CD4-positive, alpha-beta T cell (primary cell): ENCODE measurements around the gene SLC5A9. TPM values are rescaled to one million over a fixed set of nuclear protein-coding genes. Genes with fewer than 3 reads are reported as not detected.

Source experiments
- ATAC-seq: fragments of 200-7000 bp; cut with Tn5 transposase; one replicate; pipeline ENCODE4 v1.10.0; 2022; ENCODE audit warnings: mild to moderate bottlenecking; ENCODE audit not compliant: poor library complexity
- CTCF ChIA-PET: fragments of 350-600 bp; sonication (Branson Sonifier 250); formaldehyde crosslinking; loops from one replicate; lab custom pipeline; 2021; ENCODE audit warnings: antibody characterized with exemption, inconsistent platforms; lab: Charles Lee
- POLR2A ChIA-PET: fragments of 350-600 bp; sonication (Branson Sonifier 250); formaldehyde crosslinking; loops from one replicate; lab custom pipeline; 2021; ENCODE audit warnings: antibody characterized with exemption, inconsistent platforms; lab: Charles Lee
- DNase-seq, 14 experiments: peaks; one replicate each; pipeline ENCODE4 v3.0.0-alpha.2; 2013 to 2020; ENCODE audit warnings: mixed read lengths in 2 of 14
- H3K27ac ChIP-seq, 2 donors: one replicate each; pipeline versions ENCODE4 v1.5.1 to v1.7.0; 2013; ENCODE audit warnings: low read length in 2 of 2, low read depth in 1 of 2, mild to moderate bottlenecking in 1 of 2
- H3K27me3 ChIP-seq, 2 experiments: 1 replicate in 1 of 2; 2 replicates in 1 of 2; pipeline versions ENCODE4 v1.6.1 to v1.7.0; 2013; ENCODE audit warnings: low read length in 2 of 2, control low read depth in 1 of 2, mild to moderate bottlenecking in 1 of 2, moderate library complexity in 1 of 2; ENCODE audit not compliant: insufficient read depth in 2 of 2, control insufficient read depth in 1 of 2
- H3K36me3 ChIP-seq: one replicate; pipeline ENCODE4 v1.6.1; 2013; ENCODE audit warnings: low read length, control low read depth; ENCODE audit not compliant: insufficient read depth
- H3K4me1 ChIP-seq: one replicate; pipeline ENCODE4 v1.6.1; 2013; ENCODE audit warnings: low read length, control low read depth; ENCODE audit not compliant: insufficient read depth
- H3K4me3 ChIP-seq: one replicate; pipeline ENCODE4 v1.5.1; 2013; ENCODE audit warnings: mild to moderate bottlenecking, low read length, moderate library complexity
- H3K9me3 ChIP-seq, 2 experiments: 1 replicate in 1 of 2; 2 replicates in 1 of 2; pipeline versions ENCODE4 v1.6.1 to v1.7.0; 2013; ENCODE audit warnings: low read length in 2 of 2, mild to moderate bottlenecking in 2 of 2, control low read depth in 1 of 2, moderate library complexity in 1 of 2; ENCODE audit not compliant: control insufficient read depth in 1 of 2, insufficient read depth in 1 of 2
- H3K27ac Mint-ChIP-seq: one replicate; pipeline ENCODE4 v1.8.0; 2020; ENCODE audit warnings: mixed read lengths
- H3K27me3 Mint-ChIP-seq: one replicate; pipeline ENCODE4 v1.8.0; 2021; ENCODE audit warnings: mixed read lengths
- H3K36me3 Mint-ChIP-seq: one replicate; pipeline ENCODE4 v1.8.0; 2021; ENCODE audit warnings: low read depth, mixed read lengths
- H3K4me1 Mint-ChIP-seq: one replicate; pipeline ENCODE4 v1.8.0; 2021; ENCODE audit warnings: low read depth, mixed read lengths
- H3K4me3 Mint-ChIP-seq: one replicate; pipeline ENCODE4 v1.8.0; 2020; ENCODE audit warnings: mild to moderate bottlenecking, mixed read lengths
- H3K9me3 Mint-ChIP-seq: one replicate; pipeline ENCODE4 v1.8.0; 2020; ENCODE audit warnings: mixed read lengths
- CTCF ChIP-seq: fragments of 200-600 bp; IDR thresholded peaks from one replicate; pipeline ENCODE4 v1.8.0; 2022; ENCODE audit warnings: antibody characterized with exemption, mild to moderate bottlenecking
- intact Hi-C, 2 experiments: fragments of 100-400 bp; cut with DNase I in 1 of 2; cut with micrococcal nuclease in 1 of 2; formaldehyde crosslinking; loops; one replicate each; pipeline versions ENCODE4 v1.15.1 to v1.9.0; 2023 to 2025; cut with DNase I, micrococcal nuclease
- total RNA-seq, 174 experiments: library from RNA in 2 of 174; stranded (reverse) in 2 of 174; gene quantifications; one replicate each; pipeline ENCODE4 v1.2.3 and lab custom pipeline; 2021 to 2026

SLC5A9 gene
- total RNA-seq, 2 experiments from 2014 or later = not detected

DNA sequence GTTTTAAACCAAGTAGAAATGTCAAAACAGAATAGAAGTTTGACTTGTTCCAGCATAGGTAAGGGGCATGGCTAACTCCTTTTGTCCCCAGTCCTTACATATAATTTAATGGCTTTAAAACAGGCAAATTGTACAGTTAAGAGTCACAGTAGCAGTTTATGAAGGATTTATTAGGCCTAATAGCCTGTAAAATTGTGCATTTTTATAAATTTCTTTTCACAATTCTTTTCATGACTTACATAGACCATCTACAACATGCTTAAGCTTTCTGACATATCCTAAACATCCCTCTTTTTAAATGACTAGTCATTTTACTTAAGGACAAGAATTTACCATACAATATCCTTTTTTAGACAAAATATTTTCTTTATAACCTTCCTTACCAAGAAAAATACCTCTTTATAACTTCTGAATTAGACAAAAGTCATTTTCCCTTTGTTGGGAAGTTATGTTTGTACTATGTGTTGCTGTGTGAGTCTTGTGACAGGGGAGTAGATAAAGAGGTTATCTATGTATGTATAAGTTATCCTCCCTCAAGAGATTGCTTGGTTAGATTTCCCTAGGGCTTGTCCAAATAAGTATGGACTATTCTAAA is 34.5 kb upstream of the SLC5A9 start:
- Mint-ChIP-seq H3K9me3 (no peaks in the 10 kb centered on the region), H3K4me1 (no peaks in the 10 kb centered on the region), H3K4me3 (no peak overlapping the region), H3K27me3 (peaks cover 19% of the 10 kb centered on the region), H3K36me3 (no peaks in the 10 kb centered on the region), H3K27ac (no peak overlapping the region)
- POLR2A ChIA-PET = no interaction called here
- ATAC-seq = no peak
- no peaks in the 10 kb centered on the region for H3K4me1 ChIP-seq
- no peak for TF ChIP-seq CTCF
- H3K36me3 ChIP-seq = no peaks in the 10 kb centered on the region
- CTCF ChIA-PET = no interaction called here
- H3K9me3 ChIP-seq = peaks cover 0 to 11% of the 10 kb centered on the region in 2 experiments
- H3K4me3 ChIP-seq = no peak overlapping the region
- peaks cover 0 to 6% of the 10 kb centered on the region in 2 experiments for H3K27me3 ChIP-seq
- no peak for DNase-seq
- H3K27ac ChIP-seq = no peak overlapping the region
- intact Hi-C loops = no loop called here

- Histone ChIP-seq H3K27ac (no peak overlapping the region), H3K4me1 (no peaks in the 10 kb centered on the region), H3K4me3 (no peak overlapping the region), H3K9me3 (peaks cover 0 to 11% of the 10 kb centered on the region in 2 experiments), H3K36me3 (no peaks in the 10 kb centered on the region), H3K27me3 (peaks cover 0 to 6% of the 10 kb centered on the region in 2 experiments)
- no peak for TF ChIP-seq CTCF
- ChIA-PET CTCF (no interaction called here), POLR2A (no interaction called here)
- Mint-ChIP-seq H3K4me3 (no peak overlapping the region), H3K27me3 (peaks cover 34% of the 10 kb centered on the region), H3K27ac (no peak overlapping the region), H3K9me3 (no peaks in the 10 kb centered on the region), H3K36me3 (no peaks in the 10 kb centered on the region), H3K4me1 (no peaks in the 10 kb centered on the region)
- DNase-seq (no peak), ATAC-seq (no peak)
- intact Hi-C loops = no loop called here
Measured at GRCh38 chr1:48190881-48191280, 31.6 kb upstream of the SLC5A9 start.

GRCh38 chr1:48194801-48195200 is 27.7 kb upstream of the SLC5A9 start:
- POLR2A ChIA-PET = no interaction called here
- TF ChIP-seq CTCF = no peak
- Mint-ChIP-seq H3K27ac (no peak overlapping the region), H3K4me1 (no peaks in the 10 kb centered on the region), H3K9me3 (no peaks in the 10 kb centered on the region), H3K27me3 (peaks cover 26% of the 10 kb centered on the region), H3K4me3 (no peak overlapping the region), H3K36me3 (no peaks in the 10 kb centered on the region)
- Histone ChIP-seq H3K27me3 (peaks cover 0 to 6% of the 10 kb centered on the region in 2 experiments), H3K36me3 (no peaks in the 10 kb centered on the region), H3K9me3 (no peaks in the 10 kb centered on the region), H3K4me1 (no peaks in the 10 kb centered on the region), H3K4me3 (no peak overlapping the region), H3K27ac (no peak overlapping the region)
- ATAC-seq (no peak), DNase-seq (no peak)
- intact Hi-C loops = no loop called here
- CTCF ChIA-PET = no interaction called here
